Measurements from ENCODE around the gene NUB1. TPM values are rescaled to one million over a fixed set of nuclear protein-coding genes. Genes with fewer than 3 reads are reported as not detected.

The NUB1 gene
- total RNA-seq, 1 donor from 2014 or later: 61.7 TPM

- no peak for DNase-seq (ENCODE audit: low spot score)
- Histone ChIP-seq H3K9ac (no peak overlapping the region), H3K4me1 (peaks cover 30% of the 10 kb centered on the region), H3K9me3 (ENCODE audit: low read depth) (no peaks in the 10 kb centered on the region), H3F3A (ENCODE audit: low read depth) (peaks cover 37% of the 10 kb centered on the region), H3K4me2 (peak overlapping the region; percentile 69), H3K27me3 (no peaks in the 10 kb centered on the region), H2AFZ (replicated peaks) (no peak overlapping the region), H4K20me1 (ENCODE audit: low read depth) (peaks cover 4% of the 10 kb centered on the region), H3K27ac (peak overlapping the region; percentile 94), H3K4me3 (peak overlapping the region; percentile 11), H3K79me2 (ENCODE audit: low read depth) (no peaks in the 10 kb centered on the region), H3K36me3 (no peaks in the 10 kb centered on the region)
- H3K4me1 Mint-ChIP-seq: peaks cover 28% of the 10 kb centered on the region
- peaks cover 18% of the 10 kb centered on the region for H3K27me3 Mint-ChIP-seq (ENCODE audit: insufficient read depth, low read depth)
- peaks cover 9% of the 10 kb centered on the region for H3K9me3 Mint-ChIP-seq
- H3K27ac Mint-ChIP-seq: peak overlapping the region; percentile 90
- TF ChIP-seq CTCF (IDR thresholded peaks at IDR 0.05) (no peak), EZH2phosphoT487 (IDR thresholded peaks at IDR 0.05) (no peak), EZH2 (IDR thresholded peaks at IDR 0.05) (no peak)
- no peaks in the 10 kb centered on the region for H3K36me3 Mint-ChIP-seq
- H3K4me3 Mint-ChIP-seq: peak overlapping the region; percentile 69
These were observed 86.2 kb downstream of the NUB1 start for GRCh38 chr7:151427705-151428377.

Other genes starting within 250 kb of the NUB1 start
- gene GBX1, start 174.1 kb upstream of the NUB1 start, total RNA-seq (ENCODE audit: low replicate concordance): not detected in 2 replicates
- not detected in 2 replicates for gene ASB10, start 154.6 kb upstream of the NUB1 start, total RNA-seq (ENCODE audit: low replicate concordance)
- not detected in 2 replicates for gene H2BK1, start 131.3 kb upstream of the NUB1 start, total RNA-seq (ENCODE audit: low replicate concordance)
- gene ABCF2, start 114.6 kb upstream of the NUB1 start, total RNA-seq (ENCODE audit: low replicate concordance): 31.3 and 40.7 TPM in 2 replicates
- gene CHPF2, start 109.3 kb upstream of the NUB1 start, total RNA-seq (ENCODE audit: low replicate concordance): 8.8 and 18.3 TPM in 2 replicates
- 11.0 and 23.6 TPM in 2 replicates for gene SMARCD3, start 93.1 kb upstream of the NUB1 start, total RNA-seq (ENCODE audit: low replicate concordance)
- 15.0 and 33.0 TPM in 2 replicates for gene WDR86, start 68.2 kb downstream of the NUB1 start, total RNA-seq (ENCODE audit: low replicate concordance)
- 1.1 TPM in 1 of 2 replicates, not detected in the other for gene CRYGN, start 98.3 kb downstream of the NUB1 start, total RNA-seq (ENCODE audit: low replicate concordance)
- gene RHEB, start 178.1 kb downstream of the NUB1 start, total RNA-seq (ENCODE audit: low replicate concordance): 94.2 and 225 TPM in 2 replicates